Aorta (tissue), 5 donors: ENCODE measurements around the gene TSPAN14. TPM values are rescaled to one million over a fixed set of nuclear protein-coding genes. Genes with fewer than 3 reads are reported as not detected.
A peak's percentile ranks its signal among the peaks of the same experiment; 100 is the strongest.

Experiments used
- ATAC-seq: fragments of 200-7000 bp; cut with Tn5 transposase; one replicate; pipeline ENCODE4 v1.9.1; 2022; ENCODE audit warnings: moderate library complexity; ENCODE audit not compliant: low FRiP score
- DNase-seq, 2 donors: peaks; one replicate each; pipeline ENCODE4 v3.0.0-alpha.2; 2020
- H3K27ac ChIP-seq, 2 donors: one replicate each; pipeline ENCODE4 v1.5.1; 2013; ENCODE audit warnings: low read length in 2 of 2, mild to moderate bottlenecking in 2 of 2, moderate library complexity in 2 of 2, control low read depth in 1 of 2, inconsistent platforms in 1 of 2, low read depth in 1 of 2
- H3K27me3 ChIP-seq, 2 donors: one replicate each; pipeline ENCODE4 v1.6.1; 2013; ENCODE audit warnings: control low read depth in 1 of 2, low read length in 1 of 2, mild to moderate bottlenecking in 1 of 2, moderate library complexity in 1 of 2; ENCODE audit not compliant: insufficient read depth in 2 of 2, control insufficient read depth in 1 of 2
- H3K36me3 ChIP-seq, 2 donors: one replicate each; pipeline ENCODE4 v1.6.1; 2013; ENCODE audit warnings: control low read depth in 1 of 2, low read length in 1 of 2, mild to moderate bottlenecking in 1 of 2; ENCODE audit not compliant: insufficient read depth in 2 of 2, control insufficient read depth in 1 of 2
- H3K4me1 ChIP-seq, 2 donors: one replicate each; pipeline ENCODE4 v1.6.1; 2013; ENCODE audit warnings: low read length in 2 of 2, control low read depth in 1 of 2, mild to moderate bottlenecking in 1 of 2, moderate library complexity in 1 of 2; ENCODE audit not compliant: insufficient read depth in 2 of 2, control insufficient read depth in 1 of 2
- H3K4me3 ChIP-seq, 2 donors: one replicate each; pipeline ENCODE4 v1.5.1; 2013; ENCODE audit warnings: low read length in 2 of 2, control low read depth in 1 of 2, mild to moderate bottlenecking in 1 of 2
- H3K9me3 ChIP-seq: one replicate; pipeline ENCODE4 v1.6.1; 2013; ENCODE audit warnings: mild to moderate bottlenecking, low read length; ENCODE audit not compliant: control insufficient read depth
- WGBS, 2 donors: extraction: QIAGEN DNeasy Blood & Tissue Kit; methylation state at CpG; one replicate each; pipeline ENCODE4 v1.1.7; 2013; 5-methylcytosine and 5-hydroxymethylcytosine counted together
- intact Hi-C, 2 donors: fragments of 100-400 bp; cut with DNase I; formaldehyde crosslinking; loops; one replicate each; pipeline versions ENCODE4 v1.14.2 to v1.15.0; 2022
- polyA plus RNA-seq, 2 donors: library from polyadenylated mRNA; stranded (reverse); fragments of 200-250 nt; gene quantifications; one replicate each; pipeline ENCODE4 v1.2.3, GENCODE V29; 2013
- total RNA-seq, 2 donors: library from RNA; stranded (reverse); fragmentation: NEBNext Ultra II Directional; extraction: Animal tissue kit (Norgen Biotek cat#: 25700); gene quantifications; one replicate each; pipeline ENCODE4 v1.2.1, GENCODE V29; 2021
- donor health status: healthy with polysubstance abuse.
- donor health status: Bipolar disorder and iron deficiency.
- donor health status: DM: no; HTN: no; CAD: no.
- donor health status: DM: no; HTN: no; CAD: no.
- donor health status: DM: yes; HTN: yes; CAD: no.

TSPAN14 gene
- total and polyA plus RNA-seq, 4 donors = 12.3 to 61.5 (median 36.7) TPM

GRCh38 chr10:80449520-80449919, 4.6 kb upstream of the TSPAN14 start:
- H3K27me3 ChIP-seq = no peaks in the 10 kb centered on the region
- H3K36me3 ChIP-seq = no peaks in the 10 kb centered on the region
- H3K27ac ChIP-seq = no peak overlapping the region
- intact Hi-C loops = loop anchor here in 1 of 2 donors (10.0 kb wide), 1 partner anchor 215 kb away; no protein-coding TSS in a partner anchor
- 88 to 91% methylated on average over 2 of the region's 2 CpGs for WGBS, 2 donors
- no peak overlapping the region for H3K4me3 ChIP-seq
- no peak for ATAC-seq
- no peaks in the 10 kb centered on the region for H3K9me3 ChIP-seq
- DNase-seq = peak in 1 of 2 donors; percentile 44
- no peaks in the 10 kb centered on the region for H3K4me1 ChIP-seq

GRCh38 chr10:80451132-80451531, 3.0 kb upstream of the TSPAN14 start:
- DNase-seq = no peak
- no peak for ATAC-seq
- H3K27me3 ChIP-seq = no peaks in the 10 kb centered on the region
- no peaks in the 10 kb centered on the region for H3K4me1 ChIP-seq
- H3K4me3 ChIP-seq = no peak overlapping the region
- no peaks in the 10 kb centered on the region for H3K9me3 ChIP-seq
- 100% methylated on average over 1 of the region's 1 CpG for whole genome bisulfite sequencing, 2 donors
- no peaks in the 10 kb centered on the region for H3K36me3 ChIP-seq
- intact Hi-C loops = no loop called here
- H3K27ac ChIP-seq = no peak overlapping the region

- no peak for DNase-seq
- no peak overlapping the region for H3K27ac ChIP-seq
- ATAC-seq = no peak
- no peak overlapping the region for H3K4me3 ChIP-seq
- intact Hi-C loops = no loop called here
- no peaks in the 10 kb centered on the region for H3K36me3 ChIP-seq
- no peaks in the 10 kb centered on the region for H3K27me3 ChIP-seq
- H3K4me1 ChIP-seq = no peaks in the 10 kb centered on the region
- H3K9me3 ChIP-seq = no peaks in the 10 kb centered on the region
Observed at GRCh38 chr10:80452069-80452468, 2.0 kb upstream of the TSPAN14 start.

- H3K4me3 ChIP-seq = no peak overlapping the region
- no peak for DNase-seq
- H3K27ac ChIP-seq = no peak overlapping the region
- H3K36me3 ChIP-seq = no peaks in the 10 kb centered on the region
- intact Hi-C loops = no loop called here
- no peaks in the 10 kb centered on the region for H3K4me1 ChIP-seq
- 74 to 84% methylated on average over 4 of the region's 4 CpGs for WGBS, 2 donors
- ATAC-seq = no peak
- no peaks in the 10 kb centered on the region for H3K27me3 ChIP-seq
- H3K9me3 ChIP-seq = no peaks in the 10 kb centered on the region
Observed at GRCh38 chr10:80452640-80453039, 1.5 kb upstream of the TSPAN14 start.

GRCh38 chr10:80453056-80453841, 861 bp upstream of the TSPAN14 start:
- Histone ChIP-seq H3K36me3 (no peaks in the 10 kb centered on the region), H3K4me3 (peak overlapping the region in 1 of 2 donors; percentile 94), H3K9me3 (no peaks in the 10 kb centered on the region), H3K27ac (peak overlapping the region in 1 of 2 donors; percentile 39), H3K27me3 (no peaks in the 10 kb centered on the region), H3K4me1 (no peaks in the 10 kb centered on the region)
- ATAC-seq (no peak), DNase-seq (peak in 1 of 2 donors; percentile 60)
- intact Hi-C loops = no loop called here
- WGBS, 2 donors = 26 to 27% methylated on average over 23 of the region's 23 CpGs

GRCh38 chr10:80454513-80455460, 677 bp downstream of the TSPAN14 start:
- peak overlapping the region; percentile 73 to 94 for H3K4me3 ChIP-seq
- H3K9me3 ChIP-seq = no peaks in the 10 kb centered on the region
- no peaks in the 10 kb centered on the region for H3K27me3 ChIP-seq
- peak; percentile 68 to 84 for DNase-seq
- WGBS, 2 donors = 0 to 1% methylated on average over 72 to 81 of the region's 81 CpGs
- H3K27ac ChIP-seq = peak overlapping the region; percentile 65 to 83
- peak; percentile 44 for ATAC-seq
- H3K36me3 ChIP-seq = no peaks in the 10 kb centered on the region
- no peaks in the 10 kb centered on the region for H3K4me1 ChIP-seq
- intact Hi-C loops = loop anchor here in 1 of 2 donors (2.0 kb wide), 1 partner anchor 46 kb away; the partner anchor contains the start of gene PRXL2A

GRCh38 chr10:80455461-80456349, 1.6 kb downstream of the TSPAN14 start:
- H3K4me1 ChIP-seq = no peaks in the 10 kb centered on the region
- no peak for ATAC-seq
- no peaks in the 10 kb centered on the region for H3K36me3 ChIP-seq
- intact Hi-C loops = loop anchor here in 1 of 2 donors (2.0 kb wide), 1 partner anchor 47 kb away; the partner anchor contains the start of gene PRXL2A
- no peaks in the 10 kb centered on the region for H3K27me3 ChIP-seq
- WGBS, 2 donors = 75 to 78% methylated on average over 13 of the region's 13 CpGs
- H3K9me3 ChIP-seq = no peaks in the 10 kb centered on the region
- H3K4me3 ChIP-seq = peak overlapping the region; percentile 73 to 94
- DNase-seq = peak in 1 of 2 donors; percentile 64
- no peak overlapping the region for H3K27ac ChIP-seq
